GM18507 (cell line): ENCODE measurements around the gene CSPG4.
"Not testable (repeated sequence)": the region's sequence is repeated elsewhere in the genome, so short reads cannot be mapped to it uniquely, and the experiment has no call there.

Experiments used
- DNase-seq: peaks from one replicate; pipeline ENCODE4 v3.0.0; 2011; ENCODE audit warnings: low read depth; ENCODE audit not compliant: insufficient read length; ENCODE audit errors: extremely low spot score
- FAIRE-seq: peaks from 2 replicates; lab custom pipeline; 2011; peaks lifted over from hg19 to GRCh38; lab: Jason Lieb, UNC

CSPG4 gene

GRCh38 chr15:75640483-75641178, 72.0 kb downstream of the CSPG4 start:
- FAIRE-seq (peak; percentile 59), DNase-seq (peak; percentile 28)

DNA sequence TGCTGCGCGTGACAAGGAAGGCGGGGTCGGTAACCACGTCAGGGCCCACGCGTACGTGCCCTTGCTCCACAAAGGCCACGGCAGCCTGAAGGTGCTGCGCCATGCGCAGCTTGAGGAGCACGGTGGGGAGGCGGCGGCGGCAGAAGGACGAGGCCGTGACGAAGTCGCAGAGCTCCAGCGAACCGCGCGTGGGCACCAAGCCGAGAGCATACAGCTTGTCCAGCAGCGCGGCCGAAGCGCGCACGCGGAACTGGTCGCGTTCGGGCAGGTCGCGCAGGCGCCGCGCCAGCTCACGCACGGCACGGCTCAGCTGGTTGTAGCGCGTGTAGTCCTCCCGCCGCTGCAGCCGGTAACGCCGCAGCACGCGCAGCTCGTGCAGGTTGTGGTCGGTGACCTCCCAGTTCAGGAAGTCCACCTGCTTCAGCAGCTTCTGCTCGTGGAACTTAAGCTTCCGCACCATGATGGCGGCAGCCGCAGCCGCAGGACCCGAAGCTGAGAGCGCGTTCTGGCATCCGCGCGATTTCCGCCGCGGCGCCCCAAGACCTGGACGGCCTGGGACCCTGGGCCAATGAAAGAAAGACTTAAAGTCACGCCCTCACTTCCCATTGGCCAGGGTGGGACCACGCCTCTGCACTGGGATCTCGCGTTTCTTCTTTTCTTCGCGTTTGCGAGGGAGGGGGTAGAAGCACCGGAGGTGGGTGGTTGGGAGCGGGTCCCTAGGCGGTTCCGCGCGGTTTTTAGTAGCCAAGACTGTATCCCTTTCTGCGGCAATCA, 72.8 kb downstream of the CSPG4 start, which contains the start of gene IMP3:
TSS of gene IMP3 (minus strand) at position 516 of the 774 bp plus-strand sequence. CDS start at position 460, 56 bp downstream.
- peak; percentile 97 for FAIRE-seq
- peak; percentile 93 for DNase-seq

DNA sequence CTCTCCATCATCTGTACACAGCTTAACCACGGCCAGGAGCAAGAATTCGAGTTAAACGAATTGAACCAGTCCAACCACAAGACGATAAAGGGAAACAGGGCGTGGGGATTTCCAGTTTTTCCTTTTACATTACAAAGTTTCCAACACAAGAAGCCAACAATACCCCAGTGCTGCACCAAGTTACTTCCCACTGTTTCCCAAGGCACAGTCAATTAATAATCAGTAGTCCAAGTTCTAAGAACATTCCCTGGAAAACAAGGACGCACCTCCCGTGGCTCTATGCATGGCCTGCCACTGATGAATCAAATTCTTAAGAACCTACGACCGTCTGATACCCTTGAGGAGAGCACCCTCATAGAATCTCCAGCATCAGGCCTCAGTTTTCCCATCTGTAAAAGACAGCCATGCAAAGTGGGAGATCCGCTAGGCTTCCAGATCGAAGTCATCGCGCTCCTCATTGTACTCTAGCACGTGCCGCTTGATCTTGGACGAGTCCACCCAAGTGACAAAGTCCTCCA, 73.4 kb downstream of the CSPG4 start:
- FAIRE-seq = peak; percentile 29
- DNase-seq = no peak

GRCh38 chr15:75637245-75638009, 75.2 kb downstream of the CSPG4 start:
- DNase-seq = no peak
- no peak for FAIRE-seq

DNA sequence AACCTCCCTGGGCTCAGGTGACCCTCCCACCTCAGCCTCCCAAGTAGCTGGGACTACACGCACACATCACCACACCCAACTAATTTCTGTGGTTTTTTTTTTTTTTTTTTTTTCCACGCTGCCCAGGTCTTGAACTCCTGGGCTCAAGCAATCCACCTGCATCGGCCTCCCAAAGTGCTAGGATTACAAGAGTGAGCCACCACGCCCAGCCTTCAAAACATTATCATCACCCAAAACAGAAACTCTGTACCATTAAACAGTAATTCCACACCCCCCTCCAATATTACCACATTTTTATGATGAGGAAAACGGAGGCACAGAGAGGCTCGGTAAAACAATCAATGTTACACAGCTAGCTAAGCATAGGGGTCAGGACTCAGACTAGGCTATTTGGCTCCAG, 76.6 kb downstream of the CSPG4 start:
- no peak for FAIRE-seq
- no peak for DNase-seq

GRCh38 chr15:75633922-75634321, 78.7 kb downstream of the CSPG4 start:
- DNase-seq, FAIRE-seq: not testable (repeated sequence)

- no peak for FAIRE-seq
These were observed 80.7 kb downstream of the CSPG4 start for GRCh38 chr15:75631935-75632334.

DNA sequence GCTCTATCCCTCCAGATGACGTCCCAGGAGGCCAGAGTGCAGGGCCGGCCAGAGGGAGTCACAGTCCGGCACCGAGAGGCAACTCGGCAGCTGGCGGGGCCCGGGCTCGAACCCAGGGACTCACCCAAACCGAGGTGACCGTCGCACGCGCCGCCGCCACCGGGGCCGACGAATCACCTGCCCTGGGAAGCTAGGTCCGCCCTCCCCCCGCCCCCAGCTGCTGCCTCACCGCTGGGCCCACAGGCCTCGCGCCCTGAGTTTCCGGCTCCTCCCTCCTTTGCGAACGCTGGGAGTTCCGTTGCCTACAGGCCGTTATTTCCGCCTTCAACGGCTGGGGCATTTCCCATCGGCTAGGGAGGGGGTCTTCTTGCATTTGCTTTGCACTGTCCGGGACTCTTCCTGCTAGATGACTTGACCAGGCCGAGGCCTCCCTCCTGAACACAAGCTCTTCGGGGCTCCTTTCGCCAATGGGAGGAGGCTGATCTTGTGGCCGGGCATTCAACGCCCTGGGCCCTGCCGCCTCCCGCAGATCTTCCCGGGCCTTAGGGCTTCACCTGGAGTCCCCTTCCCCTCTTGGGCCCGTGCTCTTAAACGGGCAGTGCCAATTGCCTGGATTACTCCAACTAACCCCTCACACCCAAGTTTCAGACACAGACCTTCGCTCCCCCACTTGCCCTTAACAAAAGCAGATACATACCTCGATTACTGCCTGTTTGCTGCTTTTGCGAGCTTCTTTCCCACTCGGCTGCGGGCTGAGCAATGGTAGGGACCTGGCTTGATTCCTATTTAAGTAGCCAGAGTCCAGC, 86.9 kb downstream of the CSPG4 start, which contains the start of gene SNUPN:
TSS of gene SNUPN (minus strand) at position 184 of the 806 bp plus-strand sequence. CDS start 4,674 bp downstream, outside the sequence.
- peak; percentile 99 for DNase-seq
- FAIRE-seq = peak; percentile 90

More at GRCh38 chr15:75631935-75632334, 80.7 kb downstream of the CSPG4 start:
- no peak for DNase-seq
